GM19025 (cell line): ENCODE measurements around the gene PCDH9.

Experiments
- ATAC-seq: cut with Tn5 transposase; IDR thresholded peaks from one replicate; pipeline ENCODE4 v1.9.1; 2021; ENCODE audit warnings: mild to moderate bottlenecking, low read depth, moderate library complexity; ENCODE audit not compliant: unreplicated experiment

PCDH9 gene

GRCh38 chr13:66860878-66861417 is 369.2 kb downstream of the PCDH9 start:
- ATAC-seq: no peak

- no peak for ATAC-seq
Observed at GRCh38 chr13:66859934-66860877, 369.9 kb downstream of the PCDH9 start.

- no peak for ATAC-seq
Observed at GRCh38 chr13:66859078-66859477, 371.1 kb downstream of the PCDH9 start.

- ATAC-seq: no peak
Observed at GRCh38 chr13:66858163-66858562, 372.0 kb downstream of the PCDH9 start.

- no peak for ATAC-seq
Observed at GRCh38 chr13:66855131-66855530, 375.0 kb downstream of the PCDH9 start.

GRCh38 chr13:66853564-66853963 is 376.6 kb downstream of the PCDH9 start:
- no peak for ATAC-seq

- ATAC-seq: no peak
Observed at GRCh38 chr13:66849706-66850105, 380.4 kb downstream of the PCDH9 start.

GRCh38 chr13:66847541-66847940 is 382.6 kb downstream of the PCDH9 start:
- no peak for ATAC-seq

GRCh38 chr13:66845393-66845792 is 384.7 kb downstream of the PCDH9 start:
- ATAC-seq: no peak

GRCh38 chr13:66844933-66845332 is 385.2 kb downstream of the PCDH9 start:
- ATAC-seq: no peak

- no peak for ATAC-seq
Observed at GRCh38 chr13:66842766-66843165, 387.4 kb downstream of the PCDH9 start.

GRCh38 chr13:66840621-66841020 is 389.5 kb downstream of the PCDH9 start:
- ATAC-seq: no peak

- ATAC-seq: no peak
Observed at GRCh38 chr13:66837246-66837645, 392.9 kb downstream of the PCDH9 start.

GRCh38 chr13:66835040-66835628 is 395.0 kb downstream of the PCDH9 start:
- ATAC-seq: no peak

- ATAC-seq: no peak
Observed at GRCh38 chr13:66830940-66831716, 399.0 kb downstream of the PCDH9 start.

GRCh38 chr13:66829803-66830202 is 400.3 kb downstream of the PCDH9 start:
- no peak for ATAC-seq

GRCh38 chr13:66826398-66826797 is 403.7 kb downstream of the PCDH9 start:
- no peak for ATAC-seq

- no peak for ATAC-seq
Observed at GRCh38 chr13:66821551-66821950, 408.6 kb downstream of the PCDH9 start.

GRCh38 chr13:66811455-66811854 is 418.7 kb downstream of the PCDH9 start:
- no peak for ATAC-seq

GRCh38 chr13:66809485-66809884 is 420.7 kb downstream of the PCDH9 start:
- ATAC-seq: no peak

- no peak for ATAC-seq
Observed at GRCh38 chr13:66807251-66807650, 422.9 kb downstream of the PCDH9 start.
